ENCODE measurements around the gene GRAMD2A.

GRAMD2A gene

GRCh38 chr15:72217216-72217615, 19.6 kb upstream of the GRAMD2A start:
- DNase-seq (ENCODE audit: low read depth) = no peak

GRCh38 chr15:72216079-72216478, 18.5 kb upstream of the GRAMD2A start:
- no peak for DNase-seq (ENCODE audit: low read depth)

- DNase-seq (ENCODE audit: low read depth) = no peak
These were observed 10.0 kb upstream of the GRAMD2A start for GRCh38 chr15:72207558-72208085.

GRCh38 chr15:72206677-72207000, 9.1 kb upstream of the GRAMD2A start:
- DNase-seq (ENCODE audit: low read depth) = no peak

GRCh38 chr15:72205896-72206676, 8.5 kb upstream of the GRAMD2A start:
- no peak for DNase-seq (ENCODE audit: low read depth)

- no peak for DNase-seq (ENCODE audit: low read depth)
These were observed 7.7 kb upstream of the GRAMD2A start for GRCh38 chr15:72205273-72205672.

- no peak for DNase-seq (ENCODE audit: low read depth)
These were observed 5.9 kb upstream of the GRAMD2A start for GRCh38 chr15:72203507-72203837.

- no peak for DNase-seq (ENCODE audit: low read depth)
These were observed 5.4 kb upstream of the GRAMD2A start for GRCh38 chr15:72202801-72203506.

- DNase-seq (ENCODE audit: low read depth) = no peak
These were observed 4.7 kb upstream of the GRAMD2A start for GRCh38 chr15:72202302-72202701.

GRCh38 chr15:72201391-72201921, 3.9 kb upstream of the GRAMD2A start:
- no peak for DNase-seq (ENCODE audit: low read depth)

GRCh38 chr15:72200395-72201237, 3.0 kb upstream of the GRAMD2A start:
- DNase-seq (ENCODE audit: low read depth) = no peak

GRCh38 chr15:72199721-72200212, 2.2 kb upstream of the GRAMD2A start:
- DNase-seq (ENCODE audit: low read depth) = peak; percentile 63

GRCh38 chr15:72199205-72199515, 1.6 kb upstream of the GRAMD2A start:
- DNase-seq (ENCODE audit: low read depth) = no peak

GRCh38 chr15:72198356-72199204, 993 bp upstream of the GRAMD2A start:
- no peak for DNase-seq (ENCODE audit: low read depth)

GRCh38 chr15:72197041-72197459, 537 bp downstream of the GRAMD2A start:
- DNase-seq (ENCODE audit: low read depth) = no peak

GRCh38 chr15:72196409-72197040, 1.1 kb downstream of the GRAMD2A start:
- no peak for DNase-seq (ENCODE audit: low read depth)

- no peak for DNase-seq (ENCODE audit: low read depth)
These were observed 2.5 kb downstream of the GRAMD2A start for GRCh38 chr15:72195101-72195511.

GRCh38 chr15:72193836-72194396, 3.7 kb downstream of the GRAMD2A start:
- DNase-seq (ENCODE audit: low read depth) = no peak

- DNase-seq (ENCODE audit: low read depth) = no peak
These were observed 5.2 kb downstream of the GRAMD2A start for GRCh38 chr15:72192416-72192815.

GRCh38 chr15:72189250-72189902, 8.2 kb downstream of the GRAMD2A start:
- no peak for DNase-seq (ENCODE audit: low read depth)

Measured in T follicular helper cell (primary cell).